ENCODE measurements around the gene NAA80. TPM values are rescaled to one million over a fixed set of nuclear protein-coding genes. Genes with fewer than 3 reads are reported as not detected.

The NAA80 gene
- total and polyA plus RNA-seq, 2 of the 8 experiments (the other 6 are each of a cell fraction or from before 2014, with no cell fraction given), result 11.3 to 16.7 TPM

DNA sequence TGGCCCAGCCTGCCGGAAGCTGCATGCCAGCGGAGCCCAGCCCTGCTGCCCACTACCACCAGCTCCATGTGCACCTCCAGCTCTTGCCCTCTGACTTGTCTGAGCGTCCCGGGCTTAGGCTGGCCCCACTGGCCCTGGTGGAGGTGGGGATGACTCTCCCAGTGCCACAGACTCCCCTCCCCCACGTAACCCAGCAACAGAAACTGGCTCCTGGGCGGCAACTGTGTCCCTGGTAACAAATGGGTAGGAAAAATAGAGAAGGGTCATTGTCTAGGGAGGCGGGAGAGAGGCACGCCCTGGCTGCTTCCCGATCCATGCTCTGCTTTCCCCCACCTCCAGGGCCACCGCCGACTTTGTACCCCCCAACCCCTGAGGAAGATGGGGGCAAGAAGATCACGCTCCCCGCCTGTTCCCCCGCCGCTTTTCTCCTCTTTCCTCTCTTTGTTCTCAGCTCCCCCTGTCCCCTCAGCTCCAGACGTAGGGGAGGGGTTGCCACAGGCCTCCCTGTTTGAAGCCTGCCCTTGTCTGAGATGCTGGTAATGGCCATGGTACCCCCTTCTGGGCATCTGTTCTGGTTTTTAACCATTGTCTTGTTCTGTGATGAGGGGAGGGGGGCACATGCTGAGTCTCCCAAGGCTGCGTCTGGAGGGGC is 41.0 kb downstream of the NAA80 start:
- Histone ChIP-seq H2BK20ac (ENCODE audit: low read length) (no peak overlapping the region), H2BK5ac (ENCODE audit: low read depth, low read length) (no peak overlapping the region), H3K4me3 (ENCODE audit: extremely low read depth in 1 of 4, insufficient read depth in 2 of 4, low read depth in 3 of 4, low read length in 4 of 4) (no peak overlapping the region), H3K23ac (ENCODE audit: insufficient read length) (no peak overlapping the region), H3K4me1 (replicated peaks in 1 of 4; ENCODE audit: control insufficient read depth in 3 of 4, insufficient read depth in 4 of 4, low read length in 3 of 4) (peaks cover 0 to 14% (median 12%) of the 10 kb centered on the region in 4 experiments; a peak in 6 of 7 replicates), H2BK15ac (ENCODE audit: low read length) (no peak overlapping the region), H2BK12ac (ENCODE audit: low read depth, low read length) (no peak overlapping the region), H4K5ac (ENCODE audit: insufficient read length, low read depth, low read length) (no peak overlapping the region), H3K9me3 (ENCODE audit: insufficient read depth in 2 of 2, low read depth in 1 of 2, low read length in 1 of 2) (no peaks in the 10 kb centered on the region), H3K79me1 (ENCODE audit: low read depth, low read length) (peaks cover 6% of the 10 kb centered on the region; the same call in 1 of the 2 replicates), H3K4ac (replicated peaks; ENCODE audit: insufficient read length, low read depth, low read length) (no peak overlapping the region), H2AK5ac (ENCODE audit: low read depth, low read length) (no peak overlapping the region), H3K27ac (ENCODE audit: low read depth, low read length) (no peak overlapping the region), H3K9ac (replicated peaks in 1 of 4; ENCODE audit: extremely low read depth in 1 of 4, low read depth in 3 of 4, low read length in 3 of 4) (no peak overlapping the region), H3K4me2 (ENCODE audit: insufficient read depth in 1 of 2, low read depth in 2 of 2, low read length in 2 of 2) (no peak overlapping the region), H3K56ac (replicated peaks; ENCODE audit: insufficient read length, low read depth, low read length) (no peak overlapping the region), H3K14ac (ENCODE audit: insufficient read length) (no peak overlapping the region), H3K23me2 (ENCODE audit: low read depth, low read length) (no peaks in the 10 kb centered on the region), H3K18ac (ENCODE audit: extremely low read depth, low read length) (no peak overlapping the region), H4K20me1 (replicated peaks in 1 of 2; ENCODE audit: control insufficient read depth in 1 of 2, insufficient read depth in 2 of 2, low read length in 2 of 2) (peaks cover 2 to 12% of the 10 kb centered on the region in 2 experiments), H3K27me3 (replicated peaks in 1 of 4; ENCODE audit: control insufficient read depth in 3 of 4, extremely low read depth in 1 of 4, insufficient read depth in 3 of 4, low read length in 3 of 4) (no peaks in the 10 kb centered on the region), H4K8ac (ENCODE audit: extremely low read depth, insufficient read depth, low read length) (no peak overlapping the region), H2BK120ac (replicated peaks; ENCODE audit: low read depth, low read length) (no peak overlapping the region), H3K79me2 (ENCODE audit: control insufficient read depth in 1 of 2, insufficient read depth in 2 of 2, low read length in 2 of 2) (no peaks in the 10 kb centered on the region), H4K91ac (replicated peaks; ENCODE audit: insufficient read length, low read length) (no peak overlapping the region), H2AFZ (ENCODE audit: low read length) (no peak overlapping the region), H3K36me3 (ENCODE audit: control insufficient read depth in 2 of 4, insufficient read depth in 4 of 4, low read length in 3 of 4) (peaks cover 15 to 26% (median 21%) of the 10 kb centered on the region in 4 experiments; a peak in 7 of 8 replicates)
- ChIA-PET POLR2A (ENCODE audit: partially characterized antibody) (interaction anchor here (0.7 to 4.3 kb wide), 8 partner anchors 8 to 64 kb away, joined by 3 to 22 read pairs (median 4); partner anchors contain the start of gene GNAI2), CTCF (ENCODE audit: partially characterized antibody) (interaction anchor here (0.6 to 53.5 kb wide), 10 partner anchors 9 to 920 kb away, joined by 3 to 2149 read pairs (median 66); partner anchors contain the start of genes GNAI2, GNAT1, LSMEM2 and SEMA3B)
- 83% methylated on average over 17 of the region's 17 CpGs; no CpG with 5 or more reads in 1 of the 2 experiments for WGBS, 2 experiments (ENCODE audit: extremely low coverage in 1 of 2, insufficient coverage in 1 of 2, insufficient read length in 1 of 2, insufficient replicate concordance in 2 of 2, low coverage in 1 of 2, low lambda C conversion rate in 2 of 2, missing lambda C conversion rate in 1 of 2)
- DNase-seq (ENCODE audit: low read depth in 1 of 2, low spot score in 2 of 2), result no peak
- no peak for FAIRE-seq
- TF ChIP-seq RXRA (IDR thresholded peaks at IDR 0.05; ENCODE audit: insufficient read depth, low read depth, low read length), result no peak
- TF ChIP-seq CREB1 (IDR thresholded peaks at IDR 0.05), result no peak
- no peak for TF ChIP-seq SIN3A (conservative IDR thresholded peaks at IDR 0.05 in 1 of 2, IDR thresholded peaks at IDR 0.05 in 1 of 2; ENCODE audit: low read depth in 1 of 2, low read length in 2 of 2)

All from H1 (cell line).